ENCODE data around the gene SLC31A1.
"Not testable (repeated sequence)": the region's sequence is repeated elsewhere in the genome, so short reads cannot be mapped to it uniquely, and the experiment has no call there.

Gene SLC31A1

DNA sequence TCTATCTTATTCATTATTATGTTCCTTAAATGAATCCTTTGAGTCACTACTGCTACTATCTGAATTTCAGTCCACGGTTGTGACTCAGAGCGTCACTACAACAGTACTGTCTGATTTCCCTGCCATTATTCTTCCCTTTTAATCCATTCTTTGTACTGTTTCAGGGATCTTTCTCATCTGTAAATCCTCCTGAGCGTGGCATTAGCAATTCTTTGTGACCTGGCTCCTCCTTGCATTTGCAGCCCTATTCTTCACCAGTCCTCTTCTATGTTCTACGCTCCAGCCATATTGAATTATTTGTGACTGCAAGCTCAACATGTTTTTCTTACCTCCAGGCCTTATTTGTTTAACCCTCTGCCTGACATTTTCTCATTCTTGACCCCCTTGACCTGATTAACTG lies 60.0 kb downstream of the SLC31A1 start:
- DNase-seq (ENCODE audit: low read depth): no peak
- TF ChIP-seq, protein P1, sequence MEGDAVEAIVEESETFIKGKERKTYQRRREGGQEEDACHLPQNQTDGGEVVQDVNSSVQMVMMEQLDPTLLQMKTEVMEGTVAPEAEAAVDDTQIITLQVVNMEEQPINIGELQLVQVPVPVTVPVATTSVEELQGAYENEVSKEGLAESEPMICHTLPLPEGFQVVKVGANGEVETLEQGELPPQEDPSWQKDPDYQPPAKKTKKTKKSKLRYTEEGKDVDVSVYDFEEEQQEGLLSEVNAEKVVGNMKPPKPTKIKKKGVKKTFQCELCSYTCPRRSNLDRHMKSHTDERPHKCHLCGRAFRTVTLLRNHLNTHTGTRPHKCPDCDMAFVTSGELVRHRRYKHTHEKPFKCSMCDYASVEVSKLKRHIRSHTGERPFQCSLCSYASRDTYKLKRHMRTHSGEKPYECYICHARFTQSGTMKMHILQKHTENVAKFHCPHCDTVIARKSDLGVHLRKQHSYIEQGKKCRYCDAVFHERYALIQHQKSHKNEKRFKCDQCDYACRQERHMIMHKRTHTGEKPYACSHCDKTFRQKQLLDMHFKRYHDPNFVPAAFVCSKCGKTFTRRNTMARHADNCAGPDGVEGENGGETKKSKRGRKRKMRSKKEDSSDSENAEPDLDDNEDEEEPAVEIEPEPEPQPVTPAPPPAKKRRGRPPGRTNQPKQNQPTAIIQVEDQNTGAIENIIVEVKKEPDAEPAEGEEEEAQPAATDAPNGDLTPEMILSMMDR (IDR thresholded peaks at IDR 0.05; ENCODE audit: insufficient read depth, low read depth, low read length, missing control alignments): no peak
- no peak overlapping the region for H3K4me3 ChIP-seq (ENCODE audit: low read length)

DNA sequence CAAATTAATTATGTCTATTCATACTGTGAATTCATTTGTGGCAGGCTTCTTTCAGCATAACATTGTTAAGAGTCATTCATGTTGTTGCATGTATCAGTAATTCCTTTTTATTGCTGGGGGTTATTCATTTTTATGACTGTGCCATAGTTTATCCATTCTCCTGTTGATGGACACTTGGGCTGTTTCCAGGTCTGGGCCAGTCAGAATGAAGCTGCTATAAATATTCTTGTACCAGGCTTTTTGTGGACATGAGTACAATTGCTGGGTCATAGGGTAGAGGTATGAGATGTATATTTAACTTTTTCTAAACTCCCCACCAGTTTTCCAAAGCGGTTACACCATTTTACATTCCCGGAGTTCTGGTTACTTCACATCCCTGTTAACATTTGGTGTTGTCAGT lies 67.7 kb downstream of the SLC31A1 start:
- TF ChIP-seq, protein P1 (IDR thresholded peaks at IDR 0.05; ENCODE audit: insufficient read depth, low read depth, low read length, missing control alignments): no peak
- peak; percentile 41 for DNase-seq (ENCODE audit: low read depth)
- H3K4me3 ChIP-seq (ENCODE audit: low read length): no peak overlapping the region

DNA sequence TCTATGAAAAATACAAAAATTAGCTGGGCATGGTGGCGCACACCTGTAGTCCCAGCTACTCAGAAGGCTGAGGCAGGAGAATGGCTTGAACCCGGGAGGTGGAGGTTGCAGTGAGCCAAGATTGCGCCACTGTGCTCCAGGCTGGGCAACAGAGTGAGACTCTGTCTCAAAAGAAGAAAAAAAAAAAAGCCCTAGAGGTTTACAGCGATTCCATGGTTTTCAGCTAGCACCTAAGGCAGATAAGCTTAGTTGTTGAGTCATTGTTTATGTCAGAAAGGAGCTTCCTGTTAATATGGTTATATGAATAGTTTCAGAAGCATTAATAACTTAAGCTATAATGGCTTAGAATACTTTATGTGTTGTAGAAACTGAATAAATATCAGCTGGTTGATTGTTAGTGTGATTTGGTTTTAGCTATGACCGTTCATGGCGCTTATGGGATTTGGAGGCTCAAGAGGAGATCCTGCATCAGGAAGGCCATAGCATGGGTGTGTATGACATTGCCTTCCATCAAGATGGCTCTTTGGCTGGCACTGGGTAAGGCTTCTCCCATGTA lies 68.8 kb downstream of the SLC31A1 start:
- no peak overlapping the region for H3K4me3 ChIP-seq (ENCODE audit: low read length)
- no peak for DNase-seq (ENCODE audit: low read depth)
- TF ChIP-seq, protein P1 (IDR thresholded peaks at IDR 0.05; ENCODE audit: insufficient read depth, low read depth, low read length, missing control alignments): no peak

DNA sequence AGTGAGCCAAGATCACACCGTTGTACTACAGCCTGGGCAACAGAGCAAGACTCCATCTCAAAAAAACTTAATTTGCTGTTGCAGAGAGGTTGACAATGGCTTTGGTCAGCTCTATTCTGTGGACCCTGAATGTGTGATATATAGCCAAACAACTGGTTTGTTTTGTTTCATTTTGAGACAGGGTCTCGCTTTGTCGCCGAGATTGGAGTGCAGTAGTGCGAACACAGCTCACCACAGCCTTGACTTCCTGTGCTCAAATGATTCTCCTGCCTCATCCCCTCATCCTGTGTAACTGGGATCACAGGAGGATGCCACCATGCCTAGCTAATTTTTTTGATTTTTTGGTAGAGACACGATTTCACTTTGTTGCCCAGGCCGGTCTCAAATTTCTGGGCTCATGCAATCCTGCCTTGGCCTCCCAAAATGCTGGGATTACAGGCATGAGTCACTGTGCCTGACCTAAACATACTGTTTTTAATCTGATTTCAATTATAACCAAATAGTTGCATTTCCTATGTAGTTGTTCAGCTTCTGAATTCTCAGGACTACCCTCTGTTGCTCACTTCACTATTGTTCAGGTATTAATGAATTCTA lies 72.0 kb downstream of the SLC31A1 start:
- H3K4me3 ChIP-seq (ENCODE audit: low read length): no peak overlapping the region
- DNase-seq (ENCODE audit: low read depth): no peak
- TF ChIP-seq, protein P1 (IDR thresholded peaks at IDR 0.05; ENCODE audit: insufficient read depth, low read depth, low read length, missing control alignments): no peak

- not testable (repeated sequence) for H3K4me3 ChIP-seq (ENCODE audit: low read length); DNase-seq (ENCODE audit: low read depth)
These were observed 74.9 kb downstream of the SLC31A1 start for GRCh38 chr9:113296247-113296646.

GRCh38 chr9:113296796-113297558 lies 75.6 kb downstream of the SLC31A1 start:
- DNase-seq (ENCODE audit: low read depth): no peak
- no peak overlapping the region for H3K4me3 ChIP-seq (ENCODE audit: low read length)
- TF ChIP-seq, protein P1 (IDR thresholded peaks at IDR 0.05; ENCODE audit: insufficient read depth, low read depth, low read length, missing control alignments): no peak

GRCh38 chr9:113298311-113298710 lies 77.0 kb downstream of the SLC31A1 start:
- H3K4me3 ChIP-seq (ENCODE audit: low read length): no peak overlapping the region
- DNase-seq (ENCODE audit: low read depth): no peak
- TF ChIP-seq, protein P1 (IDR thresholded peaks at IDR 0.05; ENCODE audit: insufficient read depth, low read depth, low read length, missing control alignments): no peak
